NK-92 (cell line): Measurements from ENCODE around the gene AGAP1.

Experiments
- DNase-seq: peaks from one replicate; lab custom pipeline; 2025; ENCODE audit not compliant: unreplicated experiment; lab: John Stamatoyannopoulos, UW

Gene AGAP1

GRCh38 chr2:236102971-236103370 lies 609.1 kb downstream of the AGAP1 start:
- DNase-seq: no peak

- DNase-seq: no peak
These were observed 610.1 kb downstream of the AGAP1 start for GRCh38 chr2:236103981-236104380.

- no peak for DNase-seq
These were observed 612.2 kb downstream of the AGAP1 start for GRCh38 chr2:236105955-236106607.

GRCh38 chr2:236106761-236107160 lies 612.9 kb downstream of the AGAP1 start:
- DNase-seq: no peak

- no peak for DNase-seq
These were observed 613.7 kb downstream of the AGAP1 start for GRCh38 chr2:236107536-236107935.

GRCh38 chr2:236107942-236108625 lies 614.2 kb downstream of the AGAP1 start:
- no peak for DNase-seq

GRCh38 chr2:236109061-236109460 lies 615.2 kb downstream of the AGAP1 start:
- DNase-seq: no peak

- DNase-seq: no peak
These were observed 615.6 kb downstream of the AGAP1 start for GRCh38 chr2:236109473-236109872.

GRCh38 chr2:236112466-236112865 lies 618.6 kb downstream of the AGAP1 start:
- no peak for DNase-seq

- DNase-seq: no peak
These were observed 619.6 kb downstream of the AGAP1 start for GRCh38 chr2:236113425-236113824.

- DNase-seq: no peak
These were observed 620.1 kb downstream of the AGAP1 start for GRCh38 chr2:236113948-236114347.

- DNase-seq: no peak
These were observed 621.1 kb downstream of the AGAP1 start for GRCh38 chr2:236114959-236115358.

- DNase-seq: no peak
These were observed 623.6 kb downstream of the AGAP1 start for GRCh38 chr2:236117401-236117800.

GRCh38 chr2:236117861-236118269 lies 624.0 kb downstream of the AGAP1 start:
- no peak for DNase-seq

GRCh38 chr2:236119003-236119402 lies 625.2 kb downstream of the AGAP1 start:
- DNase-seq: no peak

GRCh38 chr2:236119476-236119875 lies 625.6 kb downstream of the AGAP1 start:
- DNase-seq: no peak

GRCh38 chr2:236120141-236120601 lies 626.3 kb downstream of the AGAP1 start:
- DNase-seq: no peak

GRCh38 chr2:236120829-236121228 lies 627.0 kb downstream of the AGAP1 start:
- no peak for DNase-seq

- no peak for DNase-seq
These were observed 627.7 kb downstream of the AGAP1 start for GRCh38 chr2:236121546-236121945.

- no peak for DNase-seq
These were observed 628.4 kb downstream of the AGAP1 start for GRCh38 chr2:236122236-236122635.

GRCh38 chr2:236123716-236124115 lies 629.9 kb downstream of the AGAP1 start:
- no peak for DNase-seq

- DNase-seq: no peak
These were observed 630.5 kb downstream of the AGAP1 start for GRCh38 chr2:236124182-236124893.
